ENCODE results near the gene MASP2.
"Not testable (repeated sequence)": the region's sequence is repeated elsewhere in the genome, so short reads cannot be mapped to it uniquely, and the experiment has no call there.

Gene MASP2

GRCh38 chr1:11058595-11059154 lies 11.6 kb upstream of the MASP2 start:
- DNase-seq (ENCODE audit: low read depth): no peak

DNA sequence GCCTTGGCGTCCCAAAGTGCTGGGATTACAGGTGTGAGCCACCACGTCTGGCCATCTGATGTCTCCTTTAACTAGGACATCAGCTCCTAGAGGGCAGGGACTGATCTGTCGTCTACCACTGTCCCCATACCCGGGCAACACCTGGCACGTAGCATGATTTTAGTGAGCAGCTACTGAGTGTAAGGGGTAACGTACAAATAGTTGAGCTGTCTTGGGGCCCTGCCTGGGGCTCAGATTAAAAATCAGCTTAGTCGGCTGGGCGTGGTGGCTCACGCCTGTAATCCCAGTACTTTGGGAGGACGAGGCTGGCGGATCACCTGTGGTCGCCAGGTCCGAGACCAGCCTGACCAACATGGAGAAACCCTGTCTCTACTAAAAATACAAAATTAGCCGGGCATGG lies 11.0 kb upstream of the MASP2 start:
- no peak for DNase-seq (ENCODE audit: low read depth)

- DNase-seq (ENCODE audit: low read depth): no peak
Measured at GRCh38 chr1:11057477-11057876, 10.4 kb upstream of the MASP2 start.

GRCh38 chr1:11056504-11056903 lies 9.5 kb upstream of the MASP2 start:
- DNase-seq (ENCODE audit: low read depth): no peak

DNA sequence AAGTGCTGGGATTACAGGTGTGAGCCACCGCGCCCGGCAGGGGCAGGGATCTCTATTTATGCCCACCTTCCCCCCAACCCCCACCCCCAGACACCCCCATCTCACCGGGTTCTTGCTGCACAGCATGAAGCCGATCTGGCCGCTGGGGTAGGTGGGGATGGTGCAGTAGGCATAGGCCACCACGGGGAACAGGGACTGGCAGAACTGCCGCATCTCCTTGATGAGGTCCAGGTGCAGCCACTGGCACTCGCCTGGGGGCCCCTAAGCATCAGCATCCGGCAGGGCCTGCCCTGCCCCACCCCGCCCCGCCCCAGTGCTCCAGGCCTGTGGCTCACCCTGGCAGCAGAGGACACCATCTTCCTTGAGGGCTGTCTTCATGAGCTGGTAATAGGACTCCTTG lies 8.6 kb upstream of the MASP2 start:
- DNase-seq (ENCODE audit: low read depth): no peak

GRCh38 chr1:11054666-11055065 lies 7.6 kb upstream of the MASP2 start:
- DNase-seq (ENCODE audit: low read depth): no peak

- no peak for DNase-seq (ENCODE audit: low read depth)
Measured at GRCh38 chr1:11054181-11054580, 7.1 kb upstream of the MASP2 start.

GRCh38 chr1:11053758-11054137 lies 6.7 kb upstream of the MASP2 start:
- DNase-seq (ENCODE audit: low read depth): no peak

DNA sequence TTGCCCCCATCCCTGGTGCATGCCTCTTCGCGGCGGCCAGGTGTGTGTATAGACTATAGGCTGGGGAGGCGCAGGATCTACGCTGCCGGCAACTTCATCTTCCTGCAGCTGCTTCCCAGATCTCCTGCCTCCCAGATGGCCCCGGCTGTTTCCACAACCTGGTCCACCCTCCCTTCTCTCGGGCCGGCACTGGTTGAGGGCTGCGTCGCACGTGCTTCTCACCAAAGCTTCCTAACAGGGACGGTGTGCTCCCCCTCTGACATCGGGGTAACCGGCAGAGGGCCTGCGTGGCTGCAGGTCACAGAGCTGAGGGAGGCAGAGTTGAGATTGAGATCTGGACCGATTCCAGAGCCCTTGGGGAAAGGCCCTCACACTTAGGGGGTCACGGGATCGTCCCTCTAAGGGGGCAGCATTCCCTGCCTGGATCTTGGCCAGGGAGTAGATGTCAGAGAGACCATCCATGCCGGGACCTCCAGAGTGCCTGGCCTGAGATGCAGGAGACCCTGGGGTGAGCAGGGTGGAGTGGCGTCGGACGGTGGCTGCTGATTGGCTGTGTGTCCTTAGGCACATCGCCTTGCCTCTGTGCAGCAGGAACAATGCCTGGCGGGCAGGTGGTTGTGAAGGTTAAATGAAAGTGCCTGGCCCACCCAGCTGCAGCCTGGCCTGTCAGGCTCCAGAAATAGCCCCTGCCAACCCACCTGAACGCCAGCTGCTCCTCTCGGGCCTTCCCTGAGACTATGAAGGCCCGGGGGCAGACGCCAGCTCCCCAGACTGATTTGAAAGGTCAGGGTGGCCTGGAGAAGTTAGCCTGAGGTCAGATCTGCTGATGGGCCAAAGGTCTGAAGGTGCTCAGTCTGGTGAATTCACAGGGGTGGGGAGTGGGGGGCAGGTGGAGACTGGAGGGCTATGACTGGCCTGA lies 6.1 kb upstream of the MASP2 start:
- DNase-seq (ENCODE audit: low read depth): no peak

GRCh38 chr1:11051781-11052511 lies 4.9 kb upstream of the MASP2 start:
- DNase-seq (ENCODE audit: low read depth): no peak

GRCh38 chr1:11051121-11051520 lies 4.1 kb upstream of the MASP2 start:
- not testable (repeated sequence) for DNase-seq (ENCODE audit: low read depth)

GRCh38 chr1:11046270-11046566 lies 821 bp downstream of the MASP2 start:
- no peak for DNase-seq (ENCODE audit: low read depth)

GRCh38 chr1:11045428-11046269 lies 1.4 kb downstream of the MASP2 start:
- no peak for DNase-seq (ENCODE audit: low read depth)

DNA sequence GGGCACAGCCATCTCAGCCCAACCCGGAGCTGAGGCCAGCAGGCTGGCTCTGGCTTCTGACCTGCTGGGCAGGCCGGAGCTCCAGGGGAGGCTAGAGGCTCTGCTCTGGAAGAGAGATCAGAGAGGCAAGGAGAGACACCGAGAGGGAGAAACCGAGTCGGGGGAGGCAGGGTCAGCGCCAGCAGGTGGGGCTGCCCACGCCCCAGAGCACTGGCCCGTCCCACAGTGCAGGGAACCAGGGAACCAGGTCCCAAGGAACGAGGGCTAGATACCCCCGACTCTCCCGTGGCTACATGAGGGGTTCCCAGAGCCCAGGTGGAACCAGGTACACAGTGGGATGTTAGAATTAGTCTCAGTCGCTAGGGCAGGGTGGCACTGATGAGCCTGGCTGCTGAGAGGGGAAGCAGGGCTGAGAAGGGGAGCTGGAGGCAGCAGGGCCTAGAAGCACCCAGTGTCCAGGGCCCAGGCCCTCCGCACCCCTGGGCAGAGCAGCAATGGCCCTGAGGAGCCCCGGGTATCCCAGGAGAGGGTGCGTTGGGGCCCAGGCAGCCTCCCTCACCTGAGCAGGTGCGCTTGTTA lies 2.1 kb downstream of the MASP2 start:
- no peak for DNase-seq (ENCODE audit: low read depth)

DNA sequence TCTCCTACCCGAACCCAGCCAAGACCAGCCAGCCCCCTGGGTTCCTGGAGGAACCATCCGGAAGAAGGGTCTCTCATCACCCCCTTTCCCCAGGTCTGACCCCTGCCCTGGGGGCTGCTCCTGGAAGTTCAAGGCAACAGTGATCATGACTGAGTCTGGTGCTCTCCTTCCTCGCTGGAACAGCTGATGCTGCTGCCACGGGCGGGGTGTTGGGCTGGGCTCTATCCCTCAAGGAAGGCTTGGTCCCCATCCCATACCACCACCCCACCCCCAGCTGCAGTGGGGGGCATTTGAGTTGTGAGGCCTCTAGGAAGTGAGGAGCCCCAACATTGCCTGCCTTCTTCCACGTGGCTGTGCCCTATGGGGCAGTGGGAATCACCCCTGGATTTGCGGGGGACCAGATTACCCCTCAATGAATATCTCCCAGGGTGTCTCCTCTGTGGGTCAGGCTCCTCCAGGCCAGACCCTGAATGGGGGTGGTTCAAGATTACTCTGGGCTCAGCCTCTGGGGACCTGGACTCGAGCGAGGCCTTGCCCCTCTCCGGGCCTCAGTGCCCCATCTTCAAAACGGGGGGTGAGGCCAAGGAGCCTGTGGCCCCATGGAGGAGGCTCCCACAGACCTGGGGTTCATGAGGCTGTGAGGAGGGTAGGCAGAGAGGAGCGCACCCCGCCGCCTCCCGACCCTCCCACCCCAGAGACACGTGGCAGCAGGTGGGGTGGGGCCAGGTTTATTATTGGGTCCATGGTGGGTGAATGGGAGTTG lies 2.8 kb downstream of the MASP2 start:
- no peak for DNase-seq (ENCODE audit: low read depth)

GRCh38 chr1:11042995-11043874 lies 3.8 kb downstream of the MASP2 start:
- DNase-seq (ENCODE audit: low read depth): no peak

GRCh38 chr1:11042065-11042464 lies 5.0 kb downstream of the MASP2 start:
- DNase-seq (ENCODE audit: low read depth): no peak

- DNase-seq (ENCODE audit: low read depth): no peak
Measured at GRCh38 chr1:11041048-11041447, 6.0 kb downstream of the MASP2 start.

DNA sequence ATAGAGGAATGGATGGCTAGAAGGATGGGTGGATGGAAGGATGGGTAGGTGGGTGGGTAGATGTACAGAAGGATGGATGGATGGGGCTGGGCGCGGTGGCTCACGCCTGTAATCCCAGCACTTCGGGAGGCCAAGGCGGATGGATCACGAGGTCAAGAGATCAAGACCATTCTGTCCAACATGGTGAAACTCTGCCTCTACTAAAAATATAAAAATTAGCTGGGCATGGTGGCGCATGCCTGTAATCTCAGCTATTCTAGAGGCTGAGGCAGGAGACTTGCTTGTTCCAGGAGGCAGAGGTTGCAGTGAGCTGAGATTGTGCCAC lies 7.0 kb downstream of the MASP2 start:
- not testable (repeated sequence) for DNase-seq (ENCODE audit: low read depth)

GRCh38 chr1:11039351-11040104 lies 7.5 kb downstream of the MASP2 start:
- DNase-seq (ENCODE audit: low read depth): no peak

Data from activated gamma-delta T cell treated with anti-CD3 and anti-CD28 coated beads, Interleukin-2, amount 50 U/mL, for 16 hours (primary cell).